HEK293 (cell line): Measurements from ENCODE around the gene F2RL3.

ENCODE experiments used
- REST ChIP-seq: fragments of 450-650 bp; formaldehyde crosslinking; IDR thresholded peaks from 2 replicates; pipeline ENCODE4 v1.5.1; 2016; ENCODE audit warnings: missing biosample characterization, missing genetic modification characterization
- ZIC2 ChIP-seq: fragments of 450-650 bp; formaldehyde crosslinking; IDR thresholded peaks from 2 replicates; pipeline ENCODE4 v1.5.1; 2016; ENCODE audit warnings: missing biosample characterization, missing genetic modification characterization
- ZNF292 ChIP-seq: fragments of 450-650 bp; formaldehyde crosslinking; IDR thresholded peaks from 2 replicates; pipeline ENCODE4 v1.5.1; 2016; ENCODE audit warnings: low read depth, missing biosample characterization, missing genetic modification characterization, borderline replicate concordance
- ZNF302 ChIP-seq: fragments of 450-650 bp; formaldehyde crosslinking; IDR thresholded peaks from 2 replicates; pipeline ENCODE4 v1.5.1; 2016; ENCODE audit warnings: missing biosample characterization, missing genetic modification characterization, low read depth

DNA sequence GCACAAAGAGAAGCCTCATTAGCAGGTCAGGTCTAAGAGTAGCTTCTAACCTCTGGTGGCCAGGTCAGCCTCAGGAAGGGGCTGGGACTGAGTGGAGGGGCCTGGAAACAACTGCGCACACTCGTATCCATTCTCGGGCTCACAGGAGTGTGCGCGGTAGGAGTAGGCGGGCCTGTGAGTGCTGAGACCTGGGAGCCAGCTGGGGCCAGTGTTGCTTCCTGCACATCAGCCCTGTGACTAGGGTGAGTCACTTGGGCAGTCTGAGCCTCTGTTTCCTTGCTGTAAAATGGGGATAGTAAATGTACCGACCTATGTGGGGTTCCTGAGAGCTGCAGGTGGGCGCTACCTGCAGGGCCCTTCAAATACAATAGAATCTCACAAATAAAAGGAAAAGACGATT is 32.7 kb upstream of the F2RL3 start:
- no peak for TF ChIP-seq REST (tag by site-specific recombination)
- no peak for TF ChIP-seq ZIC2 (tag by site-specific recombination)
- no peak for TF ChIP-seq ZNF302 (tag by site-specific recombination)
- TF ChIP-seq ZNF292 (tag by site-specific recombination) = no peak
